GM21526 (cell line): ENCODE measurements around the gene KLF1.
"Not testable (repeated sequence)": the region's sequence is repeated elsewhere in the genome, so short reads cannot be mapped to it uniquely, and the experiment has no call there.

Experiments
- ATAC-seq: cut with Tn5 transposase; IDR thresholded peaks from one replicate; pipeline ENCODE4 v1.9.1; 2021; ENCODE audit warnings: moderate library complexity; ENCODE audit not compliant: unreplicated experiment, low FRiP score

The KLF1 gene

DNA sequence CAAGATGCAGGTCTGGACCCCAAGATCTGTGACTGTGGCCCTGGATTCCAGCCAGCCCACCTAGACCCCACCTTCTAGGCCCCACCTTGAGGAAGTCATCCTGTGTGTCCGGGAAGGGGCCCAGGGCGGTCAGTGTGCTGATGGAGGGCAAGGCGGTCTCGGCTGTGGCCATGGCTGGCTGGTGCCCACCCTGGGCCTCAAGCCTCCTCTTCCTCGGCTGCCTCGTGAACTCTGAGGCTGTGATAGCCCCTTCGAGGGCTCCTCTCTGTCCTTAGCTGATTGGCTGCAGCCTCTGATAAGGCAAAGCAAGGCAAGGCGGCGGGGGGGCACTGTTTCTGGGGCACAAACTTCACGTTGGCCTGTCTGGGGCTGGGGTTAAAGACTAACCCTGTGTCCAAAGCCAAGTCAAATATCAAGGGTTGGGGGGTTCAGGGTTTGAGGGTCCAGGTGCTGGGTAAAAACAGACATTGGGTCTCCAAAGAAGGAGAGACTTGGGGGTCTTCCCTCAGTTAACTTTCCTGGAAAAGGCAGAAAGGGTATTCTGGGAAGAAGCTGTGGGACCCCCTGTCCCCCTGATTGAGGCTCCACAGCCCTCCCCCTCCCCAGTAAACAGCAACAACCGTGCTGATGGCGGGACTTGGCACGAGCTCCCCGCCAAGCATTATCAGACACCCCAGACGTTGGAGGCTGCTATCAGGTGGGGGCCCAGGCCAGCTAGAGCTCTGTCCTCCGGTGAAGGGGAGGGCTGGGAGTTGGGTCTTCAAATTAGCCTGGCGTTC is at the start of gene KLF1:
TSS of gene KLF1 (minus strand) at position 233 of the 779 bp plus-strand sequence. CDS start at position 172, 61 bp downstream.
- no peak for ATAC-seq

- no peak for ATAC-seq
These were observed 49.6 kb upstream of the KLF1 start for GRCh38 chr19:12936582-12936981.

- no peak for ATAC-seq
These were observed 48.1 kb upstream of the KLF1 start for GRCh38 chr19:12935071-12935470.

DNA sequence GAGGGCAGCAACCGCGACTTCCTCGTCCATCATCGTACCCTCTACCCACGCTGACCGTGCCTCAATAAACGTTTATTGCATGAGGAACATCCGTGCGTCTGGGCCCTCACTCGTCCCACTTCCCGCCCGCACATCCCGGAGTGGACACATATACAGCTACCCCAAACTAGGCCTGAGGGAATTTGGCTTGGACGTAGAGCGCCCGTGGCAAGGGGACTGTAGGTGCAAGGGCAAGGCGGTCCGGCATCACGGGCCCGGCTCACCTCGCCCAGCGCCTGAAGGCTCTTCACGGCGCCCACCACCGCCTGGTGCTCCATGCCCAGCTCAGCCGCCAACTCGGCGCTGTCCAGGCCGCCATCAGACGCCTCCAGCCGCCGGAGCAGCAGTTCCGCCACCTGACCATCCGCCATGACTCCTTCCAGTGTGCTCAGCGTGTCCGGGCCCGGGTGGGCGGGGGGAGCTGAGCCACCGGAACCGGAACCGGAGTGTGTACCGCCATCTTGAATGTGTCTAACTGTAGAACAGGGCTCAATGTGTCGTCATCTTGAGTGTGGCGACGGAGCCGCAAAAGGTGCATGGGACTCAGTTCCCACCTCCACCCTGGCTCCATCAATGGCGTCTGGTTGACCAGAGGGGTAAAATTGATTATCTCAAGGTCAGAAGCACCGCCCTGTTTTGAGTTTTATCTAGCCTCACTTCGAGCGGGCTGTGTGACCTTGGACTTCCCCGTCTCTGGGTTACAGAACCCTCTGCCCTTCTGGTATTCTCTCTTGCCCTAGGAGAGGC is 46.5 kb upstream of the KLF1 start, which contains the start of gene FARSA:
TSS of gene FARSA (minus strand) at position 425 of the 786 bp plus-strand sequence. CDS start at position 410, 15 bp downstream.
- ATAC-seq, result peak; percentile 38

GRCh38 chr19:12932392-12933286 is 45.6 kb upstream of the KLF1 start:
- no peak for ATAC-seq

- ATAC-seq, result no peak
These were observed 43.1 kb upstream of the KLF1 start for GRCh38 chr19:12930002-12930645.

DNA sequence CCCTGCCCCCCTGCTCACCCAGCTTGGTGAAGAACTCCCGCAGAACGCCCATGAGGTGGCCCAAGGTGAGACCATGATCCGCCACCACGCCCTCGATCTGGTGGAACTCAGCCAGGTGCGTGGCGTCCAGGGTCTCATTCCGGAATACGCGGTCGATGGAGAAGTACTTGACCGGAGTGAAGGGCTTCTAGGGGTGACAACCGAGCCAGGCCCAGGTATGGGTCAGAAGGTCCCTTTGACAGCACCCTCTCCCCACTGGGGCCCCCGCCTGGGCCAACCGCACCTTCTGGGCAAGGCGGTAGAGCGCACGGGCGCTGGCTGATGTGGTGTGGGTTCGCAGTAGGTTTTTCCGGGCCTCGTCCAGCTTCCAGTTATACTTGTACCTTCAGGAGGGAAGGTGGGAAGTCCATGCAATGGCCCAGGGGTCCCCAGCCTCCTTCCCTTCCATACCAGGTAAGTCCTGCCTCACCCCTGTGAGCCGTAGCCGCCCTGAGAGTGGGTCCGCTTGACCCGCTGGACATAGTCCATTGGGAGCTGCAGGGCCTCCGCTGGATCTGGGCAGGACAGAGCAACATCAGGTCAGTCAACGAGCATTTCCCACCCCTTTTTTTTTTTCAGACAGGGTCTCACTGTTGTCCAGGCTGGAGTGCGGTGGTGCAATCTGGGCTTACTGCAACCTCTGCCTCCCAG is 37.8 kb upstream of the KLF1 start:
- no peak for ATAC-seq

DNA sequence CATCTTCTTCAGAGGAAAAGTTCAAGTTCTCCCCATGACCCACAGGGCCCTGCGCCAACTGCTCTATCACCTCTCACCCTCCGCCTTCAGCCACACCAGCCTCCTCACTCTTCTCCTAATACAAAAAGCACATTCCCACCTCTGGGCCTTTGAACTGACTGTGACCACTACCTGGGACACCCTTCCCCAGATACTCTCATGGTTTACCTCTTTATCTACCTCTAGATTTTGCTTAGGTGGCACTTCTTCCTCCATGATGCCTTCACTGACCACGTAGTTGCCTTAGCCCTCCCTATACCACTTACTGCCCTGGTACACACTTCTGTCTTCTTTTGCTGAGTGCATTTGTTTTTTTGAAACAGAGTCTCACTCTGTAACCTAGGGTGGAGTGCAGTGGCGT is 36.0 kb upstream of the KLF1 start:
- ATAC-seq, result no peak

DNA sequence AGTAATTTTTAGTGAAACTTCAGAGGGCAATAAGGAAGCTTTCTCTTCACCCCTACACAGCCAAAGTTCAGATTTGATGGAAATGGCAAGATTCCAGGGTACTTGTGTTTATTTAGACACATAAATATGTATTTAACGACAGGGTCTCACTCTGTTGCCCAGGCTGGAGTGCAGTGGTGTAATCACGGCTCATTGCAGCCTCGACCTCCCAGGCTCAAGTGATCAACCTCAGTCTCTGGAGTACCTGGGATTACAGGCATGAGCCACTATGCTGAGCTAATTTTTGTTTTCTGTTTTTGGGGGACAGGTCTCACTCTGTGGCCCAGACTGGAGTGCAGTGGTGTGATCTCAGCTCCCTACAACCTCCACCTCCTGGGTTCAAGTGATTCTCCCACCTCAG is 34.0 kb upstream of the KLF1 start:
- ATAC-seq, result no peak

- ATAC-seq, result no peak
These were observed 31.3 kb upstream of the KLF1 start for GRCh38 chr19:12918253-12918652.

DNA sequence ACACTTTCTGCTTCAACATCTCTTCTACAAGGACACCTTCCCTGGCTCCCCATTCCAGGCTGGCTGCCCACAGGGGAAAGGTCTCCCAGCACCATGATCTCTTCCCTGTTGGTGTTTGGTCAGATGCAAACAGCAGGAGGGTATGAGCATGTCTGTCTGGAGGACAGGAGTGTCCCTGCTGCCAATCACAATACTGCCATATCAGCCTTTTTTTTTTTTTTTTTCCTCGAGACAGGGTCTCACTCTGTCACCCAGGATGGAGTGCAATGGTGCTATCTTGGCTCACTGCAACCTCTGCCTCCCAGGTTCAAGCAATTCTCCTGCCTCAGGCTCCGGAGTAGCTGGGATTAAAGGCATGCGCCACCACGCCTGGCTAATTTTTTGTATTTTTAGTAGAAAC is 28.9 kb upstream of the KLF1 start:
- ATAC-seq, result not testable (repeated sequence)

DNA sequence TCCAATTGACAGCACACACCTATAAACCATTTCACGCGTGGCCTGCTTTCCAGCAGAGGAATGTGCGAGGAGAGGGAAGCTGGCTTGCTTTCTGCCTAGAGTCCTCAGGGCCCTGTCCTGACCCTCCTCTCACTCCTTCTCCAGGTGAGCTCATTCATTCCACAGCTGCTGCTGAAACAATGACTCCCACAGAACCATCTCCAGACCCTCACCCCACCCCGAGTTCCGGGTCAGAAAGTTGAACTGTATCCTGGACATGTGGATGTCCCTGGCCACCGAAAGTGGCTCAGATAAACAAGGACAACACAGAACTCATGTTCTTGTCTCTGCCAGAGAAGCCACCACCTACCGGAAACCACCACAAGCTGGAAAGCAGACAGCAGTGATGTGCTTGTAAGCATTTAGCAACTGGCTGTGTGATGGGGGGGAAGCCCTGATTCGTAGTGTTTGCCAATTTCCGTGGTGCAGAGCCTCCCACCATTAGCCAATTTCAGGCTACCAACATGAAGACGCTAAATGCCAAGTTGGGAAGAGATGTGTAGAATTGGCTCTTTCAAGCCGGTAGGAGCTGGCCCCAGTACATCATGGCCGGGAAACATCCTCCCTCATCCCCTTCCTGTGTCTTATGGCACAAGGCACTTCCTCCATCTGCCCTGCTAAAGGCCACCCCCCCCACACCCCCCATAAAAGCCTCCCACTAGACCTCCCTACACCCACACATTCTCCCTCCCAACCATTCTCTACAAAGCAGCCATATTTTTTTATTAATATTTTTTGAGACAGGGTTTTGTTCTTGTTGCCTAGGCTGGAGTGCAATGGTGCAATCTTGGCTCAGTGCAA is 27.1 kb upstream of the KLF1 start:
- no peak for ATAC-seq

DNA sequence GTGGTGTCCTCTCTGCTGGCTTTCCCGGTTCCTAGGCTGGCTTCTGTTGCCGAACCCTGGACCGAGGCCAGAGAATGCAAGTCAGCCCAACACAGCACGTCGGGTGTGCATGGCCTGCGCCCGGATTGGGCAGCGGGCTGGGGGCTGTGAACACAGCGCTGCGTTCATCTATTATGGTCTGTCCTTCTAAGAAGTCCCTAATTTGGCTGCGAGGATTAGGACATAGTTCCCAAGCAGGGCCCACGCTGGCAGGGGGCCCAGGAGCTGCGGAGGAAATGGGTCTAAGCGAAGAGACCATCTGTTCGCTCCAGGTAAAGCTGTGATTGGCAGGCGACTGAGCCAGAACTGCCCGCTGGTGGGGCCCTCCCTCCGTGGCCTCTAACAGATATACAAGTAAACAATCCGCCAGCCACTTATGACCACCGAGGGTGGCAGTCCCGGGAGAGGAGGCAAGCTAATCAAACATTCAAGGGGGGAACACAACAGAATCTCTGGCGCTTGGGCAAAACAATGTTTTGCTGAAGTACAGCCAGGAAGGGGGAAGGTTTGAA is 26.1 kb upstream of the KLF1 start:
- no peak for ATAC-seq

DNA sequence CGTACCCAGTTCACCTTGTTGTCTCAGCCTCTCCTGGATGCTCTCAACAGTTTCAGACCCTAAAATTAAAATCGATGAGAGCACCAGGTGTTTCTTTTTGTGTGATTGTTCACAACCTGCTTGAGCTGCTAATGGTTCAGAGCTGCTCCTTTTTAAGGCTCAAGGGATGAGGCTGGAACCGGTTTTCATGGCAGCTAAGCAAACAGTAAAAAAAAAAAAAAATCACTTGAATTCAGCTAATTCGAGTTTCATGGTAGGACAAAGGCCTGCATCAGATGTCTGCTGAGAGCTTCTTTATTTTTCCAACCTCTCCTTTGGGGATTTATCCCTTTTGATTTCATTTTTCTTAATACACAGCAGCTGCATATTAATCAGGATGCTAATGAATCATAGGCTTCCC is 25.6 kb upstream of the KLF1 start:
- no peak for ATAC-seq

DNA sequence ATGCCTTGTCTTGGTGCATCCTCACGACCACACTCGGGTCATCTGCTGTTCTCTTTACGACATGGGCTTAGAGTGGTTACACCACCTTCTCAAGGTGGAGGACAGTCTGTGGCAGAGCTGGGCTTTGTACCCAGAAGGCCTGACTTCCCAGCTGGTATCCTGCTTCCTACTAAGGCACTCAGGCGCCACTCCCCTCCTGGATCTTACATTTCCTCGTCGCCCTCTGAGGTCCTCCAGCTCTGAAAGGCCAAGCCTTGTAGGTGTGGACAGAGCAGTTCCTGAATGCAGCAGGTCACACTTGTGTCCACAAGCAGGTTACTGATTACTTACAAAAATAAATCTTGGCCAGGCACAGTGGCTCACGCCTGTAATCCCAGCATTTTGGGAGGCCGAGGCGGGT is 20.2 kb upstream of the KLF1 start:
- no peak for ATAC-seq

- ATAC-seq, result no peak
These were observed 13.0 kb upstream of the KLF1 start for GRCh38 chr19:12899891-12900518.

- ATAC-seq, result no peak
These were observed 9.5 kb upstream of the KLF1 start for GRCh38 chr19:12896460-12896859.

- no peak for ATAC-seq
These were observed 6.6 kb upstream of the KLF1 start for GRCh38 chr19:12893582-12893981.
